HG03025 (cell line): Measurements from ENCODE around the gene ZFYVE19.

Experiments
- ATAC-seq: cut with Tn5 transposase; IDR thresholded peaks from one replicate; pipeline ENCODE4 v1.9.1; 2021; ENCODE audit warnings: mild to moderate bottlenecking, moderate library complexity; ENCODE audit not compliant: unreplicated experiment, low FRiP score

ZFYVE19 gene

DNA sequence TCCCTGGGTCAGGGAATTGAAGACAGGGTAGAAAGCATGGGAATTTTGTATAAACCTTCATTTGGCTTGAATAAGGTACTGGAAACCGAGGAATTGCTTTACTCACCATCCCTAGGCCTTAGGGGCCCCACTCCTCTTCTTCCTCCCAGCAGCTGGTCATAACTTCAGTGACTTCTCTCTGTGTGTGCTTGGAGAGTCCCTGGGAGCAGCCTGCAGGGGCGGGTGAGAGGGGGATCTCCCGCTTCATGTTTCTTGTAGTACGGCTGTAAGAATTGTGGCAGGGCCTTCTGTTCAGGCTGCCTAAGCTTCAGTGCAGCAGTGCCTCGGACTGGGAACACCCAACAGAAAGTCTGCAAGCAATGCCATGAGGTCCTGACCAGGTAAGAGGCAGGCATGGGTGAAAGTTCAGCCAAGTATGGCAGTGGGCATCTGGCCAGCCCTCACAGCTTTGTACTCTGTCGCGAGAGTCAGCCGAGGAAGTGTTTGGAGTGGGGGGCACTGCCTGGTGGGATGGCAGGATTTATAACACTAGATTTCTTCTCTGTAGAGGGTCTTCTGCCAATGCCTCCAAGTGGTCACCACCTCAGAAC, 2.1 kb downstream of the ZFYVE19 start:
- ATAC-seq, result no peak

DNA sequence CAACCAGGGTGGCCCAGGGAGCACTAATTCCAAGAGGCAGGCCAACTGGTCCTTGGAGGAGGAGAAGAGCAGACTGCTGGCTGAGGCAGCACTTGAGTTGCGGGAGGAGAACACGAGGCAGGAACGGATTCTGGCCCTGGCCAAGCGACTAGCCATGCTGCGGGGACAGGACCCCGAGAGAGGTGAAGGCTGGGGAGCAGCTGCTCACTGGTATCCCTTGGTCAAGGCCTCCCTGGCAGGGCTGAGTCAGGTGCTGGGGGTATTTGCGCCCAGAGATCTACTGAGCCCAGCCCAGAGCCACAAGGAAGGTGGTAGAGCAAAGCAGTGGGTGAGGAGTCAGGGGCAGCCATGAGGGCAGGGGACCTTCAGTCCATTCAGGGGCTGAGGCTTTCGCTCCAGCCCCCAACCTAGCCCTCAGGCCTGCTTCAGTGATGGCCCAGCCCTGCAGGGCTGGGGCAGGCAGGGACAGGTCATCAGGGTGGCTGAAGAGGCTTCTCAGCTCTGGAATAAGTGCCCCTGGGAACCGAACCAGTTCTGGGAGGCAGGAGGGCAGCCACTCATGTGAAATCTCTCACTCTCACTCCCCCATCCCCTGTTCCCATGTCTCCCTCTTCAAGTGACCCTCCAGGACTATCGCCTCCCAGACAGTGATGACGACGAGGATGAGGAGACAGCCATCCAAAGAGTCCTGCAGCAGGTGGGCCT, 6.0 kb downstream of the ZFYVE19 start:
- no peak for ATAC-seq

DNA sequence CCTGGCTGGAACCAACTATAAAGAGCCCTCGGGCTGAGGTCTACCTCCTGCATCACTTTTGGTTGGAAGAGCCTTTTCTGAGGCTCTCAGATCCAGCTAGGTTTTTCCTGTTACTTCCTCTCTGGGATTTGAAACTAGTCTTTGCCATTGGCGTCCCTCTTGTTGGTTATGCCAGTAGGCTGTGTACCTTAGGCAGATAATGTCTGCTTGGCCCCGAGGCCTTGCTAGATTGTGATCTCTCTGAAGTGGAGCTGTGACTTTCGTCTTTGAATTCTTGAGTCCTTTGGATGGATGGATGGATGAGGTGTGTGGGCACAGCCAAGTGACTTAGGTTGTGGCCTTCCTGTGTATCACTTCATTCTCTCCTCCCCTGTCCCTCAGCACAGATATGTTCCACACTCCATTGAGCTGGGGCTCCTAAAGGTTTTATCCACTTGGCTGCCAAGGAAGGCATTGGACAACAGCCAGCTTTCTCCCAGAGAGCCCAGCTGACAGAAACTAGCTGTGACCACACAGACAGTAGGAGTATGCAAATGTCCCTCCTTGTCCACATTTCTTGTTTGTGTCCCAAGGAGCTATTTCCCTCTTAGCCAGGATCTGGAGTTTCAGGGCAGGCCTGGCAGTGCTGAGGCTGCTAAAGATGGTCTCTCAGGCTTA, 8.3 kb downstream of the ZFYVE19 start:
- no peak for ATAC-seq

DNA sequence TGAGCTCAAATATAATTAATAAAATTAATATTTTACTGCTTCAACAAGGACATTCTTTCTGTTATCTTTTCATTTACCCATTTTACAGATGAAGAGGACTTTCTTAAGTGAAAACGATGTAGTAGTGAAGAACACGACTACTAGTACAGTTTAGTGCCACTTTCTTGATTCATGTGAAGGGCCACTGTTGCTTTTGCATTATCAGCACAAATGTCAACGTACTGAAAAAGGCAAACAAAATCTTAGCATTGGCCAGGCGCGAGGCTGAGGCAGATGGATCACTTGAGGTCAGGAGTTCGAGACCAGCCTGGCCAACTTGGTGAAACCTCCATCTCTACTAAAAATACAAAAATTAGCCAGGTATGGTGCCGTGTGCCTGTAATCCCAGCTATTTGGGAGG, 12.2 kb downstream of the ZFYVE19 start:
- ATAC-seq, result no peak

DNA sequence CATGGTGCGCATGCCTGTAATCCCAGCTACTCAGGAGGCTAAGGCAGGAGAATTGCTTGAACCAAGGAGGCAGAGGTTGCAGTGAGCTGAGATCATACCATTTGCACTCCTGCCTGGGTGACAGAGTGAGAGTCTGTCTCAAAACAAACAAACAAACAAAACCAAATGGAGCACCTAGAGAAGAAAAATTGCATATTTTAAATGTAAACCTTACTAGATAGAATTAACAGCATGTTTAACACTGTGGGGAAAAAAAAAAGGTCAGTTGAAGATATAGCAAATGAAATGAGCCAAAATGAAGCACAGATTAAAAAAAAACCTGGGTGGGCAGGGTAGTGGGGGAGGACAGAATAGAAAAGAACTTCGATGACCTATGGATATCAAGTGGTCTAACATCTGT, 14.3 kb downstream of the ZFYVE19 start:
- no peak for ATAC-seq

DNA sequence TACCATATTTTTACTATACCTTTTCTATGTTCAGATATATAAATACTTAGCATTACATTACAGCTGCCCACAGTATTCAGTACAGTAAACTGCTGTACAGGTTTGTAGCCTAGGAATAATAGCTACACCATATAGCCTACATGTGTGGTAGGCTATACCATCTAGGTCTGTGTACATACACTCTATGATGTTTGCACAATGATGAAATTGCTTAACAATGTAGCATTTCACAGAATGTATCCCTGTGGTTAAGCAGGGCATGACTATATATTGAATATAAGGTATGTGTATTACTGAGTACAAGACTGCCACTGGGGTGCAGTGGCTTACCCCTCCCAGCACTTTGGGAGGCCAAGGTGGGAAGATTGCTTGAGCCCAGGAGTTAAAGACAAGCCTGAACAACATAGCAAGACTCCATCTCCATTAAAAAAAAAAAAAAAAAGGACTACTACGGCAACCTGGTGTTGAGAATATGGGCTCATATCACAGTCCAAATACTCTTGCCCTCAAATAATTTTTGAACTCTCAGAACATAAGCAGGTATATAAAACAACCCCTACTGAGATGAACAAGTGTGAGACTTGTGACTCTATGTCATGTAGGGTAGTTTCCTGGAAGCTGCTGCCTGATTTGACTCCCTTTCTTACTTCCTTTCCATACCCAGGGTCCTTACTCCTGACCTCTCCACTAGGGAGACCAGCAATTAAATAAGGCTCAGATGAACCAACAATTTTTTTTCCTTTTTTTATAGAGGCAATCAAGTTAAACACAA, 16.9 kb downstream of the ZFYVE19 start:
- no peak for ATAC-seq

DNA sequence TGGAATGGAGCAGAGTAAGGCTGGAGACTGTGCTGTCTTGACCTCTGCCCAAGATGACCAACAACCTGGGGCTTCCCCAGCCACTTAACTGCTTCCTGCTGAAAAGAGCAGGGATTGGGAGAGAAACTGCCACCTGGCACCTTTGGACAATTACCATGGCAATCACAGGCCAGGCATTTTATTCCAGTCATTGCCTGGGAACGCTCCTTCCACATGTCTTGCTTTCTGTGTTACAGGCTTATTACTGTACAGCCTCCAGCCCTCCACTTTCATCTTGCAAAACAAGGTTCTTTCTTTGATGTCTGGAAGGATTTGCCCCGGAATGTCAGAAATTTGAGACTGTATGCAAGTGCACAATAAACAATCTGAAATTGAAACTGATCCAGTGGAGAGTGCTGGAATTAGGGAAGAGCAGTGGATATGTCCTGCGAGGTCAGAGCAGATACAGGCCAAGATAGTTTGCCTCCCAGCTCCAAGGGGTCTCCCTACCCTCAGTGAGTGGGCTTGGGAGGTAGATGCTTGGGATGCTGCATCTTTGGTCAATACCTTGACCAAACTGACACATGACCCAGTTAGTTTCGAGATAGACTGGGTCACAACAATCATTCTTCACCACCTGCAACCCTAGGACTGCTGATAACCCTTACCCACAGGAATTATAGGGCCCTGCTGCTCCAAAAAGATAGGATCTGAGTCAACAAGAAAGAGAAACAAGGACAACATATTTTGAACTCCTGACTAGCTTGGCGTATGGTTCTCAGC, 19.0 kb downstream of the ZFYVE19 start:
- no peak for ATAC-seq

DNA sequence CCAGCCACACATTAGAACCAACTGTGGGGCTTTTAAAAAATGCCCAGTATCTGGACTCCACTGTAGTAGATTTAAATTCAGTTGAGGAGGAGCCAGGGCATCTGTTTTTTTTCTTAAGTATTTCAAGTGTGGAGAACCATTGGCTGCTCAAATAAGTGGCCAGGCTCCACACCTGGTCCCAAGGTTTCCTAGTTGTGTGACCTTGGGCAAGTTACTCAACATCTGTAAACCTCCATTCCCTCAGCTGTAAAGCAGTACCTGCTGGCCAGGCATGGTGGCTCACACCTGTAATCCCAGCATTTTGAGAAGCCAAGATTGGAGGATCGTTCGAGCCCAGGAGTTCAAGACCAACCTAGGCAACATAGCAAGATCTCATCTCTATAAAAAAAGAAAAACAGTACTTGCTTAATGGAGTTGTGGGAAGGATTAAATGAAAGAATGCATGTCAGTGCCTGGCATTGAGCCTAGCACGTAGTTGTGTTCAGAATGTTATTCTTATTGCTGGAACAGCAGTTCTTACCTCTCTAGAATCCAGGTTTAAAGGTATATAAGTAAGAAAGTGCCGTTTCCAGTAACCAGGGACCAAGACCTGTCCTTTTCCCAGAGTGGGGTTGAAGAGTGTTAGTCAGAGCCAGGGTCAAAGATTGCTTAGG, 19.7 kb downstream of the ZFYVE19 start:
- ATAC-seq, result no peak

DNA sequence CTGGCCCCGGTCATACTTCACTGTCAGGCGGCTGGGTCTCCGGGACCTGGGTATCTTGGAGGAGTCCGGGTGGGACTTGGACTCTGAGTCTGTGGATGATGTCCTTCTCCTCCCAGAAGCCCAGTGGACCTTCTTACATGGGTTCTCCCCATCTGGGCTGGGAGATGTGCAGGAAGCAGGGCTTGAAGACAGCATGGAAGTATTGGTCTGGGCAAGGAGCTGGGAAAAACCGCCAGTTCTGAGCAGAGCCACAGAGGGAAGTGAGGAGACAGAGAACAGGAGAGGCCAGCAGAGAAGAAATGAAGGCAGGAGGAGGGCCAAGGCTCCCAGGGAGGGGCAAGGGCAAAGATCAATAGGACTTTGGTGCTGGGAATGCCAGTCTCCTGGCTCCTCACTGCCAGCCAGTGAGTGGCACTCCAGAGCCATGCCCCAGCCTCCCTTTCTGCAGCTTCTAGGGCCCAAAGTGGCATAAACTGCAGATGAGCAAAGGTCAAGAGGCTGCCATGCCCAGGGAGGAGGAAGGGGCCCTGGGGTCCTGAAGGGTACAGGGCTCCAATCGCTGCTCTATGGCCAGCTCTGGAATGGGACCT, 21.7 kb downstream of the ZFYVE19 start, which contains the start of gene PPP1R14D:
Gene PPP1R14D (minus strand): TSS at position 262 of the 590 bp plus-strand sequence. CDS start 67 bp downstream, at position 195.
- no peak for ATAC-seq

DNA sequence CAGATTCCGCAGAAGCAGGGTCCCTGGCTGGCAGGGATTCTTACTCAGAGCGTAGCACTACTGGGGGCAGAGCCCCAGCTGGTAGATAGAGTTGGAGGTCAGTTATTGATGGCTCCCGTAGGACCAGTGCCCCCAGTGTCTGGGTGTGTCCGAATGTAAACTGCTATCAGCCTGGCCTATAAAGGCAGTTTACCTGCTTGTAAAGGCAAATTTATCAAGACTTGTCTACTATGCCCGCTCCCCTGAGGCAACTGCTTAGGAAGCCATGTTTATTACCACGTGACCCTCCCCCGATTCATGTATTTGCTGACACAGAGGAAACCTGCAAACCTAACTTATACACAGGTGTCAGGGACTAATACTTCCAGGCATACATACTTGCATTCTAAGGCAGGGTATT, 22.2 kb downstream of the ZFYVE19 start:
- no peak for ATAC-seq

DNA sequence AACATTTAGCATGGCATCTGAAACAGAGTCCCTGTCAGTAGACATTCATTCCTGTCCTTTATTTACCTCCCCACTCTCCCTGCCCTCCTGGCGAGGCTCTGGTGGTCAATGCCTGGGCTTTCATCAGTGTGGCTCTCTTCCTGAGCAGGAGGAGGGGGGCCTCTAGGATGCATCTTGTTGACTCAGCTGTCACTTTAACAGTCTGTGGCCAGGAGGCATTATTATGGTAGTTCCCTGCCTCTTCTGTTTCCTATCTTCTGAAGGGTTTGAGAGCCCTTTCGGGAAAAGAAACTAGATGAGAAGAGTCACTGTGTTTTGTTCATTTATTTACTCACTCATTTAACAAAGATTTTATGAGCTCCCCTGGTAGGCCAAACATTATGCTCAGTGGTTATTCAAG, 24.0 kb downstream of the ZFYVE19 start:
- no peak for ATAC-seq

DNA sequence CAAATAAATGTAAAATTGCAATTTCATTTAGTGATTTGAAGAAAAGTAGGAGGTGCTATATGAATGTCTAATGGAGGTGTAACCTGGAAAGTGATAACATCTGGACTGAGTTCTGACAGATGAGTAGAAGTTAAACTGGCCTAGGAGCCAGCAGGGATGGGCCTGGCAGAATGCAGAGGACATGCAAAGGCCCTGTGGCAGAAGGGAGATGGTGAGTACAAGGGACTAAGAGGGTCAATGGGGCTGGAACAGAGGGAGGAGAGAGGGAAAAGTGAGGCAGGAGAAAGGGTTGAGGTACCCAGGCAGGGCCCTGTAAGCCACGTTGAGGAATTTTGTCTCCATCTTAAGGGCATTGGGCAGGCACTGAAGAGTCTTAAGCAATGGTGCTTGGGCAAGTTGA, 25.0 kb downstream of the ZFYVE19 start:
- no peak for ATAC-seq

DNA sequence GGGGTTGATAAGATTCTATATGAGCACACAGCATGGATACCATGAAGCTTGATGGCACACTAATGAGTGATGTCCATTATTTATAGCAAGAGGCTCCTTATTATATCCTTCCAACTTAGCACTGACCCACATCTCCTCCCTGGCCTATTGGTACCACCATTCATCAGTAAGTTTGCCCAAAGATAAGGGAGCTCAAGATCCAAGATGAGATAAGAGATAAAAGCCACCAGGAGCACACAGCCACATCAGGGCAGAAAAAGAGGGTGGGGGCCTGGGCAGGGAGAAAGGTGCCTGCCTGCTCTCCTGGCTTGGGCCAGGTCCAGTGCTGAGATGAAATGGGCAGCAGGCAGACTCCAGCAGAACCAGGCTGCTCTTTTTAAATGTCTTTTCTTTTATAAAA, 26.0 kb downstream of the ZFYVE19 start:
- no peak for ATAC-seq

DNA sequence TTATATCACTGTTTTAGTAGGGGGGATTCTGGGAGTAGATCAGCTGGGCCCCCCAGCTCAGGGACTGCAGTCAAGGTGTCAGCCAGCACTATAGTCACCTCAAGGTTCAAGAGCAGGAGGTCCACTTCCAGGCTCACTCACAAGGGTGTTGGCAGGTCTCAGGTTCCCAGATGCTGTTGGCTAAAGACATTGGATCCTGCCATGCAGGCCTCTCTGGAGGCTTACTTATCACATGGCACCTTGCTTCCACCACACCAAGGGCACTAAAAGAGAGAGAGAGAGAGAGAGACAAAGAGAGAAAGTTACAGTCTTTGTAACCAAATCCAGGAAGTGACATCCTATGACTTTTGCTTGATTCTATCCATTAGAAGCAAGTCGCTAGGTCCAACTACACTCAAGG, 29.1 kb downstream of the ZFYVE19 start:
- no peak for ATAC-seq

DNA sequence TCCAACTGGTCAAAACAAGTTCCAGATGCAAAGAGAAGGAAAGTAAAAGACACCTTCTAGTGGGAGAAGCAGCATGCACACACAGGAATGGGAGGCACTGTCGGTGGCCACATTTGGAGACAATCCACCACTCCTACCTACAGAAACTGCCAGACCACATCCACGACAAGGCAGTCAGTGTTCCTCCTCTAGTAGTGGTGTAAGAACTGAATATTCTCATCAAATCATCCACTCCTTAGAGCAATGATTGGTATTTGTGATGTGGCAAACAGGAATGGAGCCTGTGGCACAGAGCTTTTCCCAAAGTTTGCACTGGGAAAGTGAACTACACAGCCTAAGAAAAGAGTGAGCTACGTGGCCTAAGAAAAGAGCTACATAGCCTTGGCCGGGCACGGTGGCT, 31.9 kb downstream of the ZFYVE19 start:
- ATAC-seq, result no peak

DNA sequence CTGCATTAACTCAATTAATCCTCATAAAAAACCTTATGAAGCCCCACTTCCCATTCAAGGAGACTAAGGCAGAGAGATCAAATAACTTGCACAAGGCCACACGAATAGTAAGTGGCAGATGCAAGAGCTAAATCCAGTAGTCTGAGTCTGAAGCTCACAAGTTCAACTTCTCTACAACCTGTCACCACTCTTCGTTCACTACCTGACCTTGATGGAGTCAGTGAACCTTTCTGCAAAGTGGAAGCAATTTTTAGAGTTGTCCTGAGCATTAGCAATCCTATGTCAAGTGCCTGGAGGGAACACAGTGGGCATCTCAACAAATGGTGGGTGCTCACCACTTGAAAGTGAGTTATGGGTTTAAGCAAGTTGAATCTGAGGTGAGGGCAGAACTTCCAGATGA, 34.9 kb downstream of the ZFYVE19 start:
- no peak for ATAC-seq

DNA sequence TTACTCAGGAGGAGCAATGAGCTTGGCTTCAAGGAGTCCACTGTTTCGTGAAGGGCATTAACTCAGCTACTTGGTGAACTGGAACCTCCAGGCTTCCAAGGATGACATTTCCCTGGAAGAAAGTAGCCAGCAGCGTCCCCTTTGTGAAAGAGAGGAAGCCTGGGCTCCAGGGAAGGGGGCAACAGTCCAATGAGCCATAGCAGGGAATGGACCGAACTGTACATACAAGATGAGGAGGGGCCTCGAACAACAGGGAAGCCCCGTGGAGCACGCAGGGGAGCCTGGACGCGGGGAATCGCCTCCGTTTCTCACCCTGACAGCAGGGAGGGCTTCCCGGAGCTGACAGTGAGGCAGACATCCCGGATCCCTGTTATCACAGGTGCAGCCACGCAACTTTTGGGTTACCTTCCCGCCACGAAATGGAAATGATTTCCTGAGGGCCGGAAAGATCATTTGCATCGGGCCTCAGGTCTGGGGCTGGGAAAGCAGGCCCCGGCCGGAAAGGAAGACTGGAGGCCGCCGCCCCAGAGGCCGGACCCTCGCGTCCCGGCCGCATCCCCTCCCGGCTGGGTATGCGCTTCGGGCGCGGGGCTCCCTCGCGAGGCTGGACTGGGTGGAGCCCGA, 36.5 kb downstream of the ZFYVE19 start:
- ATAC-seq, result no peak

DNA sequence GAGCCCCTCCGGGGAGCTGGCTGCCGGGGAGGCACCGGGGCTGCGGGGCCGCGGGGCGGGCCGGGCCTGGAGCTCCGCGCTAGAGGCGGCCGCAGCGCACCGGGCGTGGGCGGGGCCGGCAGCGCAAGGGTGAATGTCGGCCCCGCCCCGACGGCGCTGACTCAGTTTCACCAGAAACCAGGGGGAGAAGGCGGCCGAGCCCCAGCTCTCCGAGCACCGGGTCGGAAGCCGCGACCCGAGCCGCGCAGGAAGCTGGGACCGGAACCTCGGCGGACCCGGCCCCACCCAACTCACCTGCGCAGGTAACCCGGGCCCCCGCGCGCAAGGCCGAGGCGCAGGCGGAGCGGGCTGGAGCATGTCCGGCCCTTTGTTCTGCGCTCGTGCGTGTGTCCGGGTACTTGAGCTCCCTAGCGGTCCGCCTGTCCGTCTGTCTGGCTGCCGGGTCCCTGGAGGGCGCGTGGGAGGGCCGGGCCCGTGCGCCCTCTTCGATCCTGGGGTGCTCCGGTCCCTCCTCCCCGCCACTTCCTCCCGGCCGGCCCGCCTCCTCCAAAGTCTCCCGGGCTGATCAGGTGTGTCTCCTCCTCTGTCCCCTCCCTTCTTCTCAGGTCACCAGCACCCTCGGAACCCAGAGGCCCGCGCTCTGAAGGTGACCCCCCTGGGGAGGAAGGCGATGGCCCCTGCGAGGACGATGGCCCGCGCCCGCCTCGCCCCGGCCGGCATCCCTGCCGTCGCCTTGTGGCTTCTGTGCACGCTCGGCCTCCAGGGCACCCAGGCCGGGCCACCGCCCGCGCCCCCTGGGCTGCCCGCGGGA, 37.2 kb downstream of the ZFYVE19 start, which contains the start of gene SPINT1:
Gene SPINT1 (plus strand): TSS at position 164 of the 811 bp plus-strand sequence. CDS start 507 bp downstream, at position 671.
- ATAC-seq, result no peak
